DOHH2 (cell line): ENCODE results near the gene DALRD3.

ENCODE experiments used
- CTCF ChIP-seq: fragments of 200-600 bp; sonication (generic); IDR thresholded peaks from one replicate; pipeline ENCODE4 v1.5.1; 2014; ENCODE audit warnings: antibody characterized with exemption, mild to moderate bottlenecking, low read depth, low read length; ENCODE audit not compliant: poor library complexity, severe bottlenecking
- EZH2phosphoT487 ChIP-seq: fragments of 200-600 bp; sonication (generic); IDR thresholded peaks from 2 replicates; pipeline ENCODE4 v1.6.1; 2017; ENCODE audit warnings: borderline replicate concordance, mild to moderate bottlenecking, antibody characterized with exemption, low read length, moderate library complexity, mixed read lengths

- TF ChIP-seq EZH2phosphoT487 (no peak), CTCF (no peak)
Observed at GRCh38 chr3:49054344-49054862, 36.0 kb upstream of the DALRD3 start.
